Renal cortical epithelial cell (primary cell): Measurements from ENCODE around the gene PIGR. TPM values are rescaled to one million over a fixed set of nuclear protein-coding genes. Genes with fewer than 3 reads are reported as not detected.
"Not testable (repeated sequence)": the region's sequence is repeated elsewhere in the genome, so short reads cannot be mapped to it uniquely, and the experiment has no call there.

ENCODE experiments used
- DNase-seq: peaks from one replicate; pipeline ENCODE4 v3.0.0-alpha.2; 2011; ENCODE audit warnings: low read depth
- total RNA-seq: library from RNA; depleted of rRNA; stranded (reverse); fragments of >200 nt; gene quantifications from 2 replicates; pipeline ENCODE4 v1.2.3, GENCODE V29; 2014

The PIGR gene
- total RNA-seq, 1 donor from 2014 or later = 15.7 TPM

DNA sequence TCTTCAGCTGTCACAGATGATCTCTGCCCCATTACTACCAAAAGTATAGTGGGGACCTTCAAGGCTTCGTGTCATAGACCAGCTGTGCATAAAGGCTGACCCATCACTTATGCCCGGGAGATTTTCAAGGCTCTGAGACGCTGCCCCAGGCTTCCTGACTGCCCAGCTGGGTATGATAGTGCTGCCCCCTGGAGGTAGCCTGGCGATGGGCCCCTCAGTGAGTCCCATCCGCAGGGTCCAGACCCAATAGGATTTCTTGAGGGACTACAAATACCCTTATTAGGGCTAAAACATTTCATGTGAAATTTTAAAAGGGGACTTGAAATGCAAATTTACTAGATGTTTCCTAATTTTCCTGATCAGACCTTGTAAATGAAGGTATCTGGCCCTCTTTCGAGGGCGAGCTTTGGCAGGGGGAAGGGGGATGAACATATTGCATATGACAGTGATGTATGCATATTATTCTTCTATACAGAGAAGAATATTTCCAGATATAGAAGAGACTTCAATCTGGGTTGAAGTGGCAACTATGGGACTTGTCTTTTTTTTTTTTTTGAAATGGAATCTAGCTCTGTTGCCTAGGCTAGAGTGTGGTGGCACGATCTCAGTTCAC, 12.8 kb downstream of the PIGR start:
- no peak for DNase-seq

DNA sequence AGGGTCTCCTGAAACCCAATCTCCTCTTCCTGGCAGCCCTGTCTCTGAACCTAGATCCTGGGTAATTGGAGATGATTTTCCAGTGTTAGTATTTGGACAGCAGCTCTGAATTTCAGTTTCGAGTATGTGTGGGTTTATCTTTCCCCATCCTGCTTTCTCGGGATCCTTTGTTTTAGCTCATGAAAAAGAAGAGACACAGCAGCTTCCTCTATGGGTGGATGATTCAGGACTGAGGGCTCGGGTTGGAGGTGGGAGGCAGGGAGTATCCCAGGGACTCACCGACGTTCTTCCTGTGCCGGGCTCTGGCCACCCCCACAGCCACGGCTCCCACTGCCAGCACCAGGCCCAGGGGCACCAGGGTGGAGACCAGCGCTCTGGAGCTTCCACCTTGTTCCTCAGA, 14.1 kb downstream of the PIGR start:
- no peak for DNase-seq

DNA sequence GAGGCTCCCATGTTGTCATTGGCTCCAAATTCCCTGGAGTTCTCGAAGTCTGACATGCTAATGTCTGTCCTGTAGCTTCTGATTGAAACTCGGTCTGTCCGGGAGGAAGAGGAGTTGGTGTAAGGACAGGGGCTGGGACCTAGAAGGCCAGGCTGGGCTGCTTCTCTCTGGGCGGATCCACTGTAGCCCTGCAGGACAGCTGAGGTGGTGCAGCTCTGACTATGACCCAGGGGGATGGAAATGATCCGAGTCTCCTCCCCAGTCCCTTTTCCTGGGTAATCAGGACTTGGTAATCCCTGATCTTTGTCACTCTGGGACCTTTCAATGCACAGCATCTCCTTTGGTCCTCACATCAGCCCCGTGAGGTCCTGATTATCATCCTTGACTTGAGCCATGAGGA, 14.6 kb downstream of the PIGR start:
- no peak for DNase-seq

DNA sequence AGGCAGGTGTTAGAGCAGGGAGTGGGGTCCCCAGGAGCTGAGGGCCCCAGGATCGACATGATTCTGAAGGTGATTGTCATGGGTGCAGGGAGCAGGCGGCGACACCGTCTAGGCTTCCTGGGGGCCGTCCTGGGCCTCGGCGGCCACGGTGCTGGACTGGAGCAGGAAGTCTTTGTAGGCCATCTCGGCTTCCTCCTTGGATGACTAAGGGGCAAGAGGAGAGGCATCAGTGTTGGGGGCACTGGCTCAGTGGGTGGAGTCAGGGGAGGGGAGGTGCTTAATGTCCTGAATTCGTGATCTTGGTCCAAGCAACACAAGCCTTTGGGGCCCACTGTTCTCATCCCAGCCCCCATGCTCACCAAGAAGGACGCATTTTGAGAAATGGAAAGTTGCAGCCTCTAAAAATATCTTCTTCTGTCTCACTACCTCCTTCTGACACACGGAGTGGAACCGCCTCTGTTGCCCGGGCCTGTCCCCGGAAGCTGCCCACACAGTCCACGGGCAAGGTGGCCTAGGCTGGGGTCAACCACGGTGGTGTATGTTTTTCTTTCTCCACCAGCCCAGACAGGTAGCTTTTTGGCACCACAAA, 16.0 kb downstream of the PIGR start:
- no peak for DNase-seq

DNA sequence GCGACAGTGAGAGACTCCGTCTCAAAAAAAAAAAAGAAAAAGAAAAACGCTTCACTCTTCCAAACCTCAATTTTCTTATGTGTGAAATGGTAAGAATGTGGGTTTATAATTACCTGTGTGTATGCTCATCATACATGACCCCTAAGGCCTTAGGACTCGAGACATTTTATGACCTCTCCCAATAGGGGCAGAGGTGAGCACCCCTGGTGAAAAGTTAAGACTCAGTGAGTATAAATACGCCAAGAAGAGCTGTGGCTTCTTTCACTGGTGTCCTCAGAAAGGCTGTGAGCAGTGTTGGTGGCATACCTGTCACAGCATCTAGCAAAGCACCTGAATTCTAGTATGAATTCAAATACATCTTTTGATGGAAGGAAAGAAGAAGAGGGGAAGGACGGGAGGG, 16.7 kb downstream of the PIGR start:
- no peak for DNase-seq

DNA sequence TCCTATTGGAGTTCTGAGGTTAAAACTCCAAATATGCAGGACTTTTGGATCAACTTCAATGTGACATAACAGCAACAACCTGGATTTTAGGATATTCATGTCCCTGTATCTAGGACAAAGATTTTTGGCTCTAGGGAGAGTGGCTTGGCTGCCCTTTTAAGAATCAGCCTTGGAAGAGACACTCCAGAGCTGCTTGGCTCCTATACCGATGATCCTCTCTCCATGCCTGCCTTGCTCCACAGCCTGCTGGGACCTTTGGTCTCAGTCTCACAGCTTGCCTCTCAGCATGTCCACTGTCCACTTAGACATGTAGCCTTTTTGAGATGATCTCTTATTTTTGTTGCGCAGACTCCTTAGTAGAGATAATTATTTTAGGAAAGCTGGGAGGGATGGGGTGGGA, 20.0 kb downstream of the PIGR start:
- no peak for DNase-seq

DNA sequence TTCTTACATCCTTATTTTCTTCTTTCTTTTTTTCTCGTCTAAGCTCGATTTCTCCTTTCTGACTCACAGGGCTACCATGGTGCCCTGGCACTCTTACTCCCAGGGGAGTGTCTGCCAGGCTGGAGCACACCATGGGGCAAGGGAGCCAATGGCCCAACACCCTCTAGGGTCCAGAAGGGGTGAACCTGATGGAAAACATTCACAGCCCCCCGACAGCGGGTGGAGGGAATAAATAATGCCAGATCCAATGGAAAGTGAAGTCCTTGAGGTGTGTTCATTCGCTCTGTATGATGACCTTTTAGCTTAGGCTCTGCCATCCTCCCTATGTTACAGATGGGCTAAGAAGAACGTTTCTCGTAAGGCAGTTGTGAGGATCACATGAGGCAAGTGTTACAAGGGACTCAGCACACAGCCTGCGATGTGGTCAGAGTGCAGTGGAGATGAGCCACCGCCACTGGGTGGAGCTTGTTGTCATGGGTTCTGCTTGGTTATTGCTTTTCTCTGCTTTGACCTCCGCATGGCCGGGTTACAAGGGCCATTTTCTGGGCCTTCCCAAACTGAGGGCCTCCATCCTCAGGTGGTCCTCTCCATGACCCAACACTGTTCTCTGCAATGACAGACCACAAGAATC, 21.0 kb downstream of the PIGR start:
- DNase-seq = peak; percentile 38

DNA sequence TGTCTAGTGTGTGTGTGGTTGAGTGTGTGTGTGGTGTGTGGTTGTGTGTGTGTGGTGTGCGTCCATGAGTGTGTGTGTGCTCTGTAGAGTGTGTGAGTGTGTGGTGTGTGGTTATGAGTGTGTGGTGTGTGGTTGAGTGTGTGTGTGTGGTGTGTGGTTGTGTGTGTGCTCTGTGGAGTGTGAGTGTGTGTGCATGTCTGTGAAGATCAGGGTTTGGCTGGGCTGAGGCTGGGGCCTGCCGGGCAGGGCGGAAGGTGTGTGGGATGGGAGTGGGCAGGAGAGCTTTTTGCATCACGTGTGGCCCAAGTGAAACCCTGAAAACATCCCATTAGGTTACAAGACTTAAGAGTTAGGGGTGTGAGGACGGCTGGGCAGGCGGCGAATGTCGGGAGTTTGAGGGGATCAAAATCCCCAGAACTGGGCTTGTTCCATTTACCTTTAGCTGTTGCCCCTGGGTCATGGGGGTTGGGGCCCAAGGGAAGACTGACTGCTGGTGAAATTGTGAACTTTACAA, 21.6 kb downstream of the PIGR start:
- DNase-seq = no peak

DNA sequence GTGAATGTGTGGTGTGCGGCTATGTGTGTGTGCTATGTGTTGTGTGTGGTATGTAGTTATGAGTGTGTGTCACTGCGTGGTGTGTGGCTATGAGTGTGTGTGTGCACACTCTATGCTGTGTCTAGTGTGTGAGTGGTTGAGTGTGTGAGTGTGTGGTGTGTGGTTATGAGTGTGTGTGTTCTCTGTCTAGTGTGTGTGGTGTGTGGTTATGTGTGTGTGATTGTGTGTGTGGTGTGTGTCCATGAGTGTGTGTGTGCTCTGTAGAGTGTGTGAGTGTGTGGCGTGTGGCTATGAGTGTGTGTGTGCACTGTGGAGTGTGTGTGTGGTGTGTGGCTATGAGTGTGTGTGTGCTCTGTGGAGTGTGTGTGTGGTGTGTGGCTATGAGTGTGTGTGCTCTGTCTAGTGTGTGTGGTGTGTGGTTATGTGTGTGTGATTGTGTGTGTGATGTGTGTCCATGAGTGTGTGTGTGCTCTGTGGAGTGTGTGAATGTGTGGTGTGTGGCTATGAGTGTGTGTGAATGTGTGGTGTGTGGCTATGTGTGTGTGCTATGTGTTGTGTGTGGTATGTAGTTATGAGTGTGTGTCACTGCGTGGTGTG, 22.2 kb downstream of the PIGR start:
- not testable (repeated sequence) for DNase-seq

DNA sequence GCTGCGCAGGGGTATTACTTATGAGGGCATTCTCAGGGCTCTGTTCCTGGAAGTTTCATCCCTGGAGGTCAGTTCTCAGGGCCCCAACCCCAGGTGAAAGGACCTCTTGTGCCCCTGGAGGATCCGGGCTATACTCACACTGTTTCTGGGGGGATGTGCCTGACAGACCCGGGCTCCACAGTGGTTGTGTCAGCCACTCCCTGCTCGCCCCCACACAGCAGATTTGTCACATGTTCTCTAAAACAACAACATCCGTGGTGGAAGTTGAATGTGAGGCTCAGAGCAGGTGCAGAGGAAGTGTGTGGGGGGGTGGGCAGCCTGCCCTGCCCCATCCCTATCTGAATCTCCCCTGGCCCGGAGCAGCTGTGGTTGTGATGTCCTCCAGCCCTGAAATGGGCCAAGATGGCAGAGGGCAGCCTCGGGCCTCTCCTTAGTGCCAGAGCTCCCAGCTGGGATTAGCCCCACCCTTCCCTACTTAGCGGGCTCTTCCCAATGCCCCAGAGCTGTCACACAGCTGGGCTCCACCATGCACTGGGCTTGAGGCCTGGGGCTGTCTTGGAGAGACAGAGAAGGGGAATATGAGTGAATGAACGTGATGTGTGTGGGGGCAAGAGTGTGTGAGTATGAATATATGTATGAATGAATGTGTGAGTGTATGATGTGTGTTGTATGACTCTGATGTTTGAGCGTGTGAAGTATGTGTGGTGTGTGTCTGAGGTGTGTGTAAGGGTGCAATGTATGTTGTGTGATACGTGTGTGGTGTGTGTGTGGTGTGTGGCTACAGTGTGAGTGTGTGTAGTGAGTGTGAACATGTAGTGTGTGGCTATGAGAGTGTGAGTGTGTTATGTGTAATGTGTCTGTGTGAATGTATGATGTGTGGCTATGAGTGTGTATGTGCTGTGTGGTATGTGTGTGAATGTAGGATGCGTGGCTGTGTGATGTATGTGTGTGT, 23.0 kb downstream of the PIGR start:
- DNase-seq = no peak

DNA sequence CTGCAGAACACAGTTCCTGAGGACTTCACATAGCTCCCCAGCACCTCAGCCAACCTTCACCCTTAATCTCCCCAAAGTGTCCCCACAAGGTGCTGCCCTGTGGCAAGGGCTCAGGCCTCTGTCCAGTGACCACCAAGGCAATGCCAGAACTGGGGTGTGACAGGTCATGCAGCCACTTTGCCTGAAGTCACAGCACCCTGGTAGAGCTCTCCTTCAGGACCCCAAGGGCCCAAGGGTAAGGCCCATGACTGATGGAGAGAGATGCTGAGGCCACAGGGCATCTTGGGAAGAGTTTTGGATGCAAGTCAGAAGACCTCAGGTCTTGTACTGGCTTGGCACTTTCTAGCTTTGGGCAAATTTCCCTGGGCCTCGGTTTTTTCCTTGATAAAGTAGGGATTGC, 23.7 kb downstream of the PIGR start:
- no peak for DNase-seq

DNA sequence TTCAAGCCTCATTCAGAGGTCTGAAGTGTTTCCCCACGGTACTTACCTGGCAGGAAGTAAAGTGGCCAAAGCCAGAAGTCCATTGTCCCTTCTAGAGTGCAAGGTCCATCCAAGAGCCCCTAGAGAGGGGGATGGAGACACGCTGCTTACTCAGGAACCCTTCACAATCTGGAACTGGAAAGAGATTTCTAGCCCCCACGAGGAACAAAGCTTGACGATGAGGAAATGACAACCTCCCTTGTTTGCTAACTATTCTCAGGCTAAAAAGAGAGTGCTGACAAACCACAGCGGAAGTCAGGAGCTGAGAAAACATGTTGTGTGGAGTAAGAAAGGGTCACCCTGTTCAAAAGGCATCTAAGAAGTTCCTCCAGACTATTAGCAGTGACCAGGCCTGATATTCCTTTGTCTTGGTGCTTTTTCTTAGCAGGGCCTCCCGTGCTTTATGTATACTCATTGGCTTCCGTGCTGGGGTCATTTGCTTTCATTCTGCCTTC, 24.4 kb downstream of the PIGR start, which contains the start of gene FCMR:
FCMR (minus strand) TSS at position 170 of the 494 bp plus-strand sequence; CDS start at position 83, 87 bp downstream.
- no peak for DNase-seq

DNA sequence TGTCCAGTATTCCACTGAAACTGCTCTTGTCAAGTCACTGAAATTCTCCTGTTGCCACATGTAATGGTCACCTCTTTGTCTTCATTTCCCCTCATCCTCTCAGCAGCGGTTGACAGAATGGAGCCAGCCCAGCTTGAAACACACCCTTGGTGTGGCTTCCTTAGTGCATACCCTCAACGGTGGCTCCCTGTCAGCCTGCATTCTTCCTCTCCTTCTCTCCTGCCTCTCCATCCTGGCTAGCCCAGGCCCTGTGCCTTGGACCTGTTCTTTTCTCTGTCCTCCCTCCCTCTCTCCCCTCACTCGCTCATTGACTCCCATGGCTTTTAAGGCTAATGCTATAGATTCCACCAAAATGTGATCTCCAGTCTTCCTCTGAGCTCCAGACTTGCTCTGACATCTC, 28.2 kb downstream of the PIGR start:
- DNase-seq = no peak

DNA sequence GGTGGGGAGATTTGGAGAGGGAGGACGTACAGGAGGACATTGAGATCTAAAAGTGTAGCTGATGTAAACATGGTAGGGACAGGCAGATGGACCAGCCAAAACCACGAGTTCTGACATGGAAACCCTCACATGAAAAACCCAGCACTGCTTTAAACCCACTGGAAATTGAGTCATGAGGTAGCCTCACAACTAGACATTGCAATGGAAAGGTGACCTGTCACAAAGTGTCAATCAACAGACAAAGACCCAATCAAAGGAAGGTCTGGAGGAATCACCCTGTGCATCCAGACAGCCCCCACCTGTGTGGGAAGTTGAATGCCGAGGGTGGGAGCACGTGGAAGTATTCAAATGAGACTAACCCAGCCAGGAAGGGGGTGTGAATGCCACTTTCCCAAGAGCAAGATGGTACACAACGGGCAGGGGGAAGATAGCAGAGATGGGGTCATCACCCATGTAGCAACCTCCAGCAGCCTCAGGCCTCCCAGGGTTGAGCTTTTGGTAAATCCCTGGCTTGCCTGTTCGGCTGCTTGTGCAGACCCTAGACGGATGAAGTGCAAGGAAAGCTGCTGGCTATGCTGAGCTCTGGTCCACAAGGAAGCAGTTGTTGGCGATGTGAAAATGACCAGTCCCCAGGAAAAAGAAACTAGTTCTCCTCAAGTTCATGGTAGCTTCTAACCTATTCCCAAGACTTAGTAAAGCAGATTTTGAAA, 30.1 kb downstream of the PIGR start:
- no peak for DNase-seq

DNA sequence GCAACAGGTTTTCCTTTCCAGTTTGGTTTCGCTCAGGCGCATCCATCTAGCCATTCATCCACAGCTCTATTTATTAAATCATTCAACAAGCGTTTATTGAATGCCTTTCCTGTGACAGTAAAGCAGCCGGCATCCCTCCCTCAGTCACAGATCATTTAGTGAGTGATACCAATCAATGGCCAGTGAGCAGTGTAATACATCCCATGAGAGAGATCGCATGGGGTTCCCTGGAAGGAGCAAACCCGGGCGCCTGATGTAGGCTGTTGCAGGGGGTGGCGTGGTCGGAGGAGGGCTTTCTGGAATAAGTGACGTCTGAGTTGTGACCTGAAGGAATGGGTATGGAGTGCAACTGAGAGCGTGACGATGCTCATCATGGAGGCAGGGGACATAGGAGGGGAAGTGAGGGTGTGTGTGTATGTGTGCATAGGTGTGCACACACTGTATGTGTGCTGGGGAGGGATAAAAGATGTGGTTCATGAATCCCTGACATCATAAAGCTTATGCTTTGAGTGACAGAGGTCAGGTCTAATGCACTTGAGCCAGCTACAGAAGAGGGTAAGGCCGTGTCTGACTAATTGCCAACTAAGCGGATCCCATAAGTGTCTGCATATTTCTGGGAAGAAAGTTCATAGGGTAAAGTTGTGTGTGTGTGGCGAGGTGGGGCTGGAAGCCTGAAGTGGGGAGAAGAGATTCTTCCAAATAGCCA, 31.1 kb downstream of the PIGR start:
- DNase-seq = peak; percentile 25

DNA sequence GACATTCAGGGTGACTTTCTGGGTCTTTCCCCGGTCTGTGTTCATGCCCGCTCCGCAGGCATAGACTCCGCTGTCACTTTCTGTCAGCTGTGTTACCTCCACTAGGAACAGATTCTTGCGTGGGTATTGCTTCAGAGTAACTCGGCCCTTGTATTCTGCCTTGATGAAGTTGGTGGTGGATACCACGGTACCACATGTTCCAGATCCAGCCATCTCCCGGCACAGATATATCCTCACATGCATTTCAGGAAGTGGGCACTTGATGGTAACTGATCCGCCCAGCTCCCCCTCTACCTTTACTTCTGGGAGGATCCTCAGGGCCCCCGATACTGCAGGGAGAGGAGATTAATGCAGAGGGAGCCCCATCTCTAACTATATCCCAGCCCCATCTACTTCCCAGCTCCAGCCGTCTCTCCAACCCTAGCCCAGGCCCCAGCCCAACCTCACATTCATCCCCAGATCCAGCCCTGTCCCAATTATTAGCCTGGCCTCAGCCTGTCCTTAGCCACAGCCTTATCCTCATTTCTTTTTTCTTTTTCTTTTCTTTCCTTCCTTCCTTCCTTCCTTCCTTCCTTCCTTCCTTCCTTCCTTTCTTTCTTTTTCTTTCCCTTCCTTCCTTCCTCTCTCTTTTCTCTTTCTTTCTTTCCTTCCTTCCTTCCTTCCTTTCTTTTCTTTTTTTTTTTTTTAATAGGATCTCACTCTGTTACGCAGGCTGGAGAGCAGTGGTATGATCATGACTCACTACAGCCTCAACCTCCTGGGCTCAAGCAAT, 32.3 kb downstream of the PIGR start:
- no peak for DNase-seq

DNA sequence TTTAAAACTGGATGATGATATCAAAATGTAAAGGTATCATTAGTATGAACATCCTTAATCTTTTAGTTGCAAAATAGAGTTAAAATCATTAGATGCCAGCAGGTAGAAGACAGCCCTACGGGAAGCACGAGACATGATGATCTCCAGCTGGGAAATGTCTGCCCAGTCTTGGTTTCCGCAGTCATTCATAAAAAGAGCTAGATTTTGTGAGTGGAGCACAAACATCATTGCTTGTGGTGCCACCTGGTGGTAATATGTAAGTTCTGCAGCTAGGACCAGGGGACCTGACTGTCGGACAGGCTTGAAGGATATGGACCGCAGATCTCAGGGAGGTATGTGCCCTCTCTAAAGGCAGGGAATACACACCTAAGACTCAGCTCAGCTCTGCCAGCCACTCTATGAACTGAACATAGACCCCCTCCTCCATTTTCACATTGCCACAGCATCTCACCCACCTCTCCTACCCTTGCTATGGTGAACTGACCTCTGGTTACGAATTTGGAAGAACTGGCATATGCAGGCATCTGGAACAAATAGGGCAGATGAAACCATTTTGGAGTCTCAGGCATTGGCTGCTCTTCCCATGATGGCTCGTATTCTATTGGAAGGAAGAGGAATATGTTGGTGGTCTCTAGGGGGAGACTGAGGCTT, 33.7 kb downstream of the PIGR start:
- peak; percentile 69 for DNase-seq

DNA sequence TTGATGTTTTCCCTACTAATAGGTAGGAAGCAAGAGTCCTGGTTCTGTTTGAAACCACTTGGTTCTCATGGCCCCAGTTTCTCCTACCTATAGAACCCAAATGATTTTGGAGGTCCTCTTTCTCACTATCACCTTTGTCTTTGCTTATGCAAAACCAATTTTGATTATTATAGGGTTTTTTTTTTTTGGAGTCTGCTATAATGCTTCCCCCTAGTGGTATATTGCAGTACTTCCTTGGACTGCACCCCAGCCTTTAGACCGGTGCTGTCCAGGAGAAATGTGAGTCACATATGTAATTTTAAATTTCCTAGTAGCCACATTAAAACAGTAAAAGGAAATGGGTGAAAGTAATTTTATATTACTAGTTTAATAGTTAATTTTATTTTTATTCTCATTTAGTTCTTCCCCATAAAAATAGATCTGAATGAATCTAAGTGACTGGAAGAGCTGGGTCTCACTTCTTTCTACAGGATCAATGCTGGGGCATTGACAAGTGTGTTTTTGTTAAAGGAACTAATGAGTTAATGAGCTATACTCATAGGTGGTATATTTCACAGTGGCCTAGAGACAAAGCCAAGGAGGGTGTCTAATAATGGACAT, 35.1 kb downstream of the PIGR start:
- DNase-seq = peak; percentile 60
